HepG2 (cell line): Measurements from ENCODE around the gene MYADML2. TPM values are rescaled to one million over a fixed set of nuclear protein-coding genes. Genes with fewer than 3 reads are reported as not detected.

ENCODE experiments used
- DRAP1 ChIP-seq: IDR thresholded peaks from 2 replicates; pipeline ENCODE4 v1.6.1; 2016; ENCODE audit warnings: missing genetic modification reagents, missing compliant biosample characterization
- SIN3A ChIP-seq: IDR thresholded peaks from 2 replicates; pipeline ENCODE4 v1.6.1; 2011; ENCODE audit warnings: low read depth, mild to moderate bottlenecking, control low read depth, low read length, borderline replicate concordance
- ZNF318 ChIP-seq: sonication (generic); formaldehyde crosslinking; IDR thresholded peaks from 2 replicates; pipeline ENCODE4 v1.4.0; 2020; ENCODE audit warnings: mild to moderate bottlenecking, missing genetic modification reagents
- ZSCAN22 ChIP-seq: sonication (generic); formaldehyde crosslinking; IDR thresholded peaks from 2 replicates; pipeline ENCODE4 v1.4.0; 2020; ENCODE audit warnings: mild to moderate bottlenecking, missing genetic modification reagents
- ZZZ3 ChIP-seq: sonication (generic); formaldehyde crosslinking; IDR thresholded peaks from 2 replicates; pipeline ENCODE4 v1.4.0; 2020; ENCODE audit warnings: missing genetic modification reagents, mild to moderate bottlenecking, borderline replicate concordance
- polyA plus RNA-seq, 8 experiments: library from polyadenylated mRNA; depleted of rRNA in 3 of 8; stranded (reverse) in 7 of 8; unstranded in 1 of 8; fragments of >200 nt; fragmentation: Illumina TruSeq in 4 of 8; extraction: Trizol in 4 of 8; gene quantifications; 2 replicates each; pipeline versions ENCODE4 v1.2.1 to v1.2.3, GENCODE V29; 2011 to 2016; ENCODE audit warnings: low read depth in 4 of 8, missing spikeins in 1 of 8, mixed read lengths in 1 of 8; ENCODE audit not compliant: insufficient read depth in 1 of 8
- total RNA-seq, 5 experiments: library from RNA; depleted of rRNA; stranded (reverse); fragments of >200 nt; fragmentation: Illumina TruSeq; extraction: Trizol; gene quantifications; 2 replicates each; pipeline ENCODE4 v1.2.3, GENCODE V29; 2016; ENCODE audit warnings: low read depth in 1 of 5
- TF ChIP-seq, protein P1 (sequence below): sonication (generic); formaldehyde crosslinking; IDR thresholded peaks from 2 replicates; pipeline ENCODE4 v1.4.0; 2020; ENCODE audit warnings: mild to moderate bottlenecking, missing genetic modification reagents
- TF ChIP-seq, protein P2 (sequence below): sonication (generic); formaldehyde crosslinking; IDR thresholded peaks from 2 replicates; pipeline ENCODE4 v1.4.0; 2020; ENCODE audit warnings: missing genetic modification reagents
- TF ChIP-seq, protein P3 (sequence below): sonication (generic); formaldehyde crosslinking; IDR thresholded peaks from 2 replicates; pipeline ENCODE4 v1.5.0; 2020; ENCODE audit warnings: missing genetic modification reagents
- TF ChIP-seq, protein P4 (sequence below): sonication (generic); formaldehyde crosslinking; IDR thresholded peaks from 2 replicates; pipeline ENCODE4 v1.4.0; 2020; ENCODE audit warnings: missing genetic modification reagents
- TF ChIP-seq, protein P5 (sequence below): sonication (generic); formaldehyde crosslinking; IDR thresholded peaks from 2 replicates; pipeline ENCODE4 v1.5.0; 2020; ENCODE audit warnings: missing genetic modification reagents, mild to moderate bottlenecking, borderline replicate concordance

Gene MYADML2
- total and polyA plus RNA-seq, 2 of the 13 experiments (the other 11 are each of a cell fraction or from before 2014, with no cell fraction given): not detected

DNA sequence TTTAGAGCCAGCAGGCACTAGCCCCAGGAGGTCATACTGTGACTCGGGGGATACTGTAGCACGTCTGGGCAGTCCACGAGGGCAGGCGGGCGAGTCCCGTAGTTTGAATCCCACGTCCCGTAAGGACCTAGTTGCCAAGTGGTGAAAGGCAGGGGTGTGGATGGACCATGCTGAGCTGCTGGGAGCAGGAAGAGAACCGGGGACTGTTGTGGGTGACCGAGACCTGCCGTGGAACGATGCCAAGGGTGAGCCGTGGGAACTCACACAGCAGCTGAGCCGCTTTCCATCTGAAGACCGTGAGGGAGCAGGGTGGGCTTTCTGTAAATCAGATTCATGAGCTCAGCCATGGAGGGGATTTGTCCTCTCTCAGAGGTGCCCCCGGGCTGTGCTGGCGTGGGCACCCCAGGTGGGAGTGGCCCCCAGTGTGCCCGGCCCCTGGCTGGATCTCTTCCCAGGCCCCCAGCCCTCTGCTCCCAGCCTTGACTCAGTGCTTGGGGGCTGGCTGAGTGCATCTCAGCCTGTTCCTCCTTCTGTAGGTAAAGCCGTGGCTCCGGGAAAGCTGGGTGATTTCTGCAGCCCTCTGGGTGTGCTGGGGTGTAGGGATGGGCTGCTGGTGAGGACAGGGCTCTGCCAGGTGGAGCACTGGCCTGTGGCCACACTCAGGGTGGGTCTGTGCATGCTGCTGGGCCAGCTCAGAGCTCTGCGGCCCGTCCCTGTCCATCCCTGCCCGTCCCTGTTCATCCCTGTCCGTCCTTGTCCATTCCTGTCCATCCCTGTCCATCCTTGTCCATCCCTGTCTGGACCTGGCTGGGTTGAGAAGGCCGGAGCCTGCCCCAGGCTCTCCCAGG lies 44.0 kb upstream of the MYADML2 start (continued):
- TF ChIP-seq SIN3A (no peak), ZZZ3 (peak; percentile 42; the same call in 1 of the 2 replicates), ZNF318 (CRISPR knock-in tag) (0 out of 2 replicates have a peak, but pooled peaks have one; percentile 10), DRAP1 (CRISPR knock-in tag) (no peak), ZSCAN22 (CRISPR knock-in tag) (no peak)
- TF ChIP-seq, protein P1, sequence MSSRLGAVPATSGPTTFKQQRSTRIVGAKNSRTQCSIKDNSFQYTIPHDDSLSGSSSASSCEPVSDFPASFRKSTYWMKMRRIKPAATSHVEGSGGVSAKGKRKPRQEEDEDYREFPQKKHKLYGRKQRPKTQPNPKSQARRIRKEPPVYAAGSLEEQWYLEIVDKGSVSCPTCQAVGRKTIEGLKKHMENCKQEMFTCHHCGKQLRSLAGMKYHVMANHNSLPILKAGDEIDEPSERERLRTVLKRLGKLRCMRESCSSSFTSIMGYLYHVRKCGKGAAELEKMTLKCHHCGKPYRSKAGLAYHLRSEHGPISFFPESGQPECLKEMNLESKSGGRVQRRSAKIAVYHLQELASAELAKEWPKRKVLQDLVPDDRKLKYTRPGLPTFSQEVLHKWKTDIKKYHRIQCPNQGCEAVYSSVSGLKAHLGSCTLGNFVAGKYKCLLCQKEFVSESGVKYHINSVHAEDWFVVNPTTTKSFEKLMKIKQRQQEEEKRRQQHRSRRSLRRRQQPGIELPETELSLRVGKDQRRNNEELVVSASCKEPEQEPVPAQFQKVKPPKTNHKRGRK (CRISPR knock-in tag): 0 out of 2 replicates have a peak, but pooled peaks have one; percentile 70
- TF ChIP-seq, protein P2, sequence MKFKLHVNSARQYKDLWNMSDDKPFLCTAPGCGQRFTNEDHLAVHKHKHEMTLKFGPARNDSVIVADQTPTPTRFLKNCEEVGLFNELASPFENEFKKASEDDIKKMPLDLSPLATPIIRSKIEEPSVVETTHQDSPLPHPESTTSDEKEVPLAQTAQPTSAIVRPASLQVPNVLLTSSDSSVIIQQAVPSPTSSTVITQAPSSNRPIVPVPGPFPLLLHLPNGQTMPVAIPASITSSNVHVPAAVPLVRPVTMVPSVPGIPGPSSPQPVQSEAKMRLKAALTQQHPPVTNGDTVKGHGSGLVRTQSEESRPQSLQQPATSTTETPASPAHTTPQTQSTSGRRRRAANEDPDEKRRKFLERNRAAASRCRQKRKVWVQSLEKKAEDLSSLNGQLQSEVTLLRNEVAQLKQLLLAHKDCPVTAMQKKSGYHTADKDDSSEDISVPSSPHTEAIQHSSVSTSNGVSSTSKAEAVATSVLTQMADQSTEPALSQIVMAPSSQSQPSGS (CRISPR knock-in tag): no peak
- TF ChIP-seq, protein P3, sequence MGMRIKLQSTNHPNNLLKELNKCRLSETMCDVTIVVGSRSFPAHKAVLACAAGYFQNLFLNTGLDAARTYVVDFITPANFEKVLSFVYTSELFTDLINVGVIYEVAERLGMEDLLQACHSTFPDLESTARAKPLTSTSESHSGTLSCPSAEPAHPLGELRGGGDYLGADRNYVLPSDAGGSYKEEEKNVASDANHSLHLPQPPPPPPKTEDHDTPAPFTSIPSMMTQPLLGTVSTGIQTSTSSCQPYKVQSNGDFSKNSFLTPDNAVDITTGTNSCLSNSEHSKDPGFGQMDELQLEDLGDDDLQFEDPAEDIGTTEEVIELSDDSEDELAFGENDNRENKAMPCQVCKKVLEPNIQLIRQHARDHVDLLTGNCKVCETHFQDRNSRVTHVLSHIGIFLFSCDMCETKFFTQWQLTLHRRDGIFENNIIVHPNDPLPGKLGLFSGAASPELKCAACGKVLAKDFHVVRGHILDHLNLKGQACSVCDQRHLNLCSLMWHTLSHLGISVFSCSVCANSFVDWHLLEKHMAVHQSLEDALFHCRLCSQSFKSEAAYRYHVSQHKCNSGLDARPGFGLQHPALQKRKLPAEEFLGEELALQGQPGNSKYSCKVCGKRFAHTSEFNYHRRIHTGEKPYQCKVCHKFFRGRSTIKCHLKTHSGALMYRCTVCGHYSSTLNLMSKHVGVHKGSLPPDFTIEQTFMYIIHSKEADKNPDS (CRISPR knock-in tag): 0 out of 2 replicates have a peak, but pooled peaks have one; percentile 79
- TF ChIP-seq, protein P4, sequence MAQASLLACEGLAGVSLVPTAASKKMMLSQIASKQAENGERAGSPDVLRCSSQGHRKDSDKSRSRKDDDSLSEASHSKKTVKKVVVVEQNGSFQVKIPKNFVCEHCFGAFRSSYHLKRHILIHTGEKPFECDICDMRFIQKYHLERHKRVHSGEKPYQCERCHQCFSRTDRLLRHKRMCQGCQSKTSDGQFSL (CRISPR knock-in tag): 0 out of 2 replicates have a peak, but pooled peaks have one; percentile 7
- TF ChIP-seq, protein P5, sequence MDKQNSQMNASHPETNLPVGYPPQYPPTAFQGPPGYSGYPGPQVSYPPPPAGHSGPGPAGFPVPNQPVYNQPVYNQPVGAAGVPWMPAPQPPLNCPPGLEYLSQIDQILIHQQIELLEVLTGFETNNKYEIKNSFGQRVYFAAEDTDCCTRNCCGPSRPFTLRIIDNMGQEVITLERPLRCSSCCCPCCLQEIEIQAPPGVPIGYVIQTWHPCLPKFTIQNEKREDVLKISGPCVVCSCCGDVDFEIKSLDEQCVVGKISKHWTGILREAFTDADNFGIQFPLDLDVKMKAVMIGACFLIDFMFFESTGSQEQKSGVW (CRISPR knock-in tag): no peak
